SU-DHL-6 (cell line): Measurements from ENCODE around the gene MAP1LC3B2.

Experiments used
- CTCF ChIP-seq: fragments of 200-600 bp; sonication (generic); IDR thresholded peaks from one replicate; pipeline ENCODE4 v1.5.1; 2017; ENCODE audit warnings: antibody characterized with exemption, mild to moderate bottlenecking, low read length, moderate library complexity; ENCODE audit not compliant: insufficient read depth, poor library complexity, severe bottlenecking
- EZH2phosphoT487 ChIP-seq: fragments of 200-600 bp; sonication (generic), shearing (Covaris generic); conservative IDR thresholded peaks from 2 replicates; pipeline ENCODE4 v1.6.1; 2018; ENCODE audit warnings: mild to moderate bottlenecking, antibody characterized with exemption, low read length, moderate library complexity, mixed read lengths

- no peak for TF ChIP-seq CTCF
- no peak for TF ChIP-seq EZH2phosphoT487
These were observed 57.5 kb downstream of the MAP1LC3B2 start for GRCh38 chr12:116616536-116617248.
